GM18519 (cell line): Measurements from ENCODE around the gene CEP19.
A peak's percentile ranks its signal among the peaks of the same experiment; 100 is the strongest.
"Not testable (repeated sequence)": the region's sequence is repeated elsewhere in the genome, so short reads cannot be mapped to it uniquely, and the experiment has no call there.

Experiments
- ATAC-seq: cut with Tn5 transposase; IDR thresholded peaks from one replicate; pipeline ENCODE4 v1.9.1; 2021; ENCODE audit warnings: mild to moderate bottlenecking, moderate library complexity; ENCODE audit not compliant: unreplicated experiment, low FRiP score

Gene CEP19, protein sequence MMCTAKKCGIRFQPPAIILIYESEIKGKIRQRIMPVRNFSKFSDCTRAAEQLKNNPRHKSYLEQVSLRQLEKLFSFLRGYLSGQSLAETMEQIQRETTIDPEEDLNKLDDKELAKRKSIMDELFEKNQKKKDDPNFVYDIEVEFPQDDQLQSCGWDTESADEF

DNA sequence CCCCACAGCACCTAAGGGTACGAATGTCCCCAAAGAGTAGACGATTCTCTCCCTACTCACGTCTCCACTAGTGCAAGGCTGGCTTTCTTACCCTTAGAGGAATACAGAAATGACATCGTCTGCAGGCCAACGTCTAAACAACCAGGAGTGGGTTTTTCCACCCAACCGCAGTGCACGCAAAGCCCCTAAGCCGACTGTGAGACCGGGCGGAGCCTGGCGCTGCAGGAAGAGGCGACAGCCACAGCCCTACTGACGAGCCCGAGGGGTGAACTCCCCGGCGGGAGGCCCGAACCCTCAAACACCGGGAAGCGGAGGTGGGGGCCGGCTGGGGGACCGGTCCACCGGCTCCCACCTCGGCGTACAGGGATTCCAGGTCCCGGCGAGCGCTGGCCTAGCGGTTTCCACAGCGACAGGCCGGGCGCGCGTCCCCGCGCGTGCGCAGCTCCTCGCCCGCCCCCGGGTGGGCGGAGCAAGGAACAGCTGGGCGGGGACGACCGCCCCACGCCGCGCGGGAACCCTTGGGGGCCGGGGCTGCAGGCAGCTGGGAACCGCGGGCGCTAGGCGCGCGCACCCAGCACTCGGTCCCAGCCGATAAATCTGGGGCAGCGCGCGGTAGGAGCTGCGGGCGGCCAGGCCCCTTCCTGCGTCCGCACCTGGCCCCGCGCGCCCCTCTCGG is at the start of gene CEP19, which contains the start of gene PIGX:
TSS of gene CEP19 (minus strand) at position 413 of the 676 bp plus-strand sequence. CDS start 3,593 bp downstream, outside the sequence.
TSS of gene PIGX (plus strand) at position 540 of the 676 bp plus-strand sequence.
- ATAC-seq = peak; percentile 61

DNA sequence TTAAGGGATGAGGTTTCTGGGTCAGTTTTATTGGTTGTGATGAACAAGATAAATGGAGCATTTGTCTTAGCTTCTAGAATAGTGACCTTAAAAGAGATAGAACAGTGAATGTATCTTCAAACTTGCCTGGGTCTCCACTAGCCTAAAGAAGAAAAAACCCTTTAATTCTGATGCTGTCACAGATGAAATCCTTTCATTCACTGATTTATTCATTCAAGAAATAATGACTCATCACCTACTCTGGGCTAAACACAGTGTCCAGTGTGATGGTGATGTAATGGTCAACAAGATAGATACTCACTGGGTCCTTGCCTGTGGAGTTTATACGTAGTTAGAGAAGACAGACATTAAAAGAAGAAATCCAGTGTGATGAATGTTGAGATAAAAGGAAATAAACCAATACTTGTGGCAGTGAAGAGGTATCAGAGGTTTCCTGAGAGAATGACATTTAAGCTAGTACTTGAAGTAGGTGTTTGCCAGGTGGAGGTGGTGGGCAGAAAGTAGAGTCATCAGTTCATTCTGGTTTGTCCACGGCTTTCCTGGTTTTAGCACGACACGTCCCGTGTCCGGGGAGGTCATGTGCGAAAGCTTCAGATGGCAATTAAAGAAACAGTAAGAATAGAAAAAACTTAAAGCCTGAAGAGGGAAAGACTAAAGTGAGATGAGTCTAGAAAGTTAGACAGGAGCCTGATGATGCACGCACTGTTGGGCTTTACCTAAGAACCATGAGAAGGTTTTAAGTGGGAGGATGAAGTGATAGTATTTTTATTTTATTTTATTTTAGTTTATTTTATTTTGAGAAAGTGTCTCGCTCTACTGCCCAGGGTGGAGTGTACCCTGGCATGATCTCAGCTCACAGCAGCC is 46.1 kb upstream of the CEP19 start:
- ATAC-seq = no peak

DNA sequence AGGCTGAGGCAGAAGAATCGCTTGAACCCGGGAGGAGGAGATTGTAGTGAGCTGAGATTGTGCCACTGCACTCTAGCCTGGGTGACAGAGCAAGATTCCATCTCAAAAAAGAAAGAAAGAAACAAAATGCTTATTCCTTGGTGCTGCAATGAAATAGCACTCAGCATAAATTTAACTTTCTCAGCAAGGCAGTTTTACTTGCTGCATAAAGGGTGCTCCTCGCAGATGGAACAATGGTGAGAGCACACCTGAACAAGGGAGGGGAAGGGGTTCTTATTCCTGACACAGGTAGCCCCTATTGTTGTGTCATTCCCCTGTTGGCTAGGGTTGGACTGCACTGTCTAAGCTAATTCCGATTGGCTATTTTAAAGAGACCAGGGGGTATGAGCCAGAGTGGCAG is 44.7 kb upstream of the CEP19 start:
- no peak for ATAC-seq

DNA sequence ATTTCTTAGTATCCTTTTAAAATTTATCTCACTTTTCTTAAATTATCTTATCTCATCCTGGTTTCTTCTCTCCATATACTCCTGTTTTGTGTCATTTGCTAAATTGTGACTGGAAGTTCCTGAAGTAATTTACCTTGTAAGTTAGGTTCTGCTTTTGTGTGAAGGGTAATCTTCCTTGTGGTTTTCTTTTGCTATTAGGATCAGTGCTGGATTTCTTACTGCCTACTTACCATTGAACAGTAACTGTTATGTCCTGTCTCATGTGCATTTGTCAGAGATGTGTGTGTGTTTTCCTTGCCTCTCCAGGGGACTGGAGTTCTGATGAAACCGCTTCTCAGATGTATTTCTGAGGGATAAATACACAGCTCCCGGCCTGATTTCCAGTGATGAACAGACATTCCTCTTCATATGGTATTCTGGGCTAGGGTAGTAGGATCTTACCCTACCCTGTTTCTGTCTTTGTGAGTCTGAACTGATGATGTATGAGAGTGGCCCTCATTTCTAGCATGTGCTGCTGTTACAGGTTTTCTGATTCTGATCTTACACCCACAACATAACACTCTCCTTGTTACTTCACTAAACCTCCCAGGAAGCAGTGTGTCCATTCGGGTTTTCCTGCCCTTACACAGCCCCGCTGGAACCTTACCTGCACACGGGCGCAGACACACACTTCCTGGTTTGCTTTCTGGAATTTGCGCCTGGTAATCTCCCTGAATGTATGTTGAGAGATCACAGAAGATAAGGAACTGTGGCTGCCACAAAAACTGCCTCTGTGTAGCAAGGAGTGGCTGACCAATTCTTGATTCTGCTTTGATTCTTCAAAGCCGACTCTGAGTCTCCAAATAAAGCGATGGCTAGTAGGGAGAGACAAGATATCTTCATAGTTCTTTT is 42.3 kb upstream of the CEP19 start:
- ATAC-seq = no peak

DNA sequence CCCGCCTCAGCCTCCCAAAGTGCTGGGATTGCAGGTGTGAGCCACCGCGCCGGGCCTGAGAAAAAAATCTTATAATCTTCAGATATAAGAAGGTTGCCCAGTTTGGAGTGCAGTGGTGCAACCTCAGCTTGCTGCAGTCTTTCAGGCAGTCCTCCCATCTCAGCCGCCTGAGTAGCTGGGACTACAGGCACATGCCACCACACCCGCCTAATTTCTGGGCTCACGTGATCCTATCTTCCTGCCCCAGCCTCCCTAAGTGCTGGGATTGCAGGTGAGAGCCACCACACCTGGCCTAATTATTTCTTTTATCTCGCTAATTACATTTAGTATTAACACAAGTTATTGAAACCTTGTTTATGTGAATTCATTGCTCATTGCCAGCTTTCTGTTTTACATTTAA is 41.2 kb upstream of the CEP19 start:
- no peak for ATAC-seq

DNA sequence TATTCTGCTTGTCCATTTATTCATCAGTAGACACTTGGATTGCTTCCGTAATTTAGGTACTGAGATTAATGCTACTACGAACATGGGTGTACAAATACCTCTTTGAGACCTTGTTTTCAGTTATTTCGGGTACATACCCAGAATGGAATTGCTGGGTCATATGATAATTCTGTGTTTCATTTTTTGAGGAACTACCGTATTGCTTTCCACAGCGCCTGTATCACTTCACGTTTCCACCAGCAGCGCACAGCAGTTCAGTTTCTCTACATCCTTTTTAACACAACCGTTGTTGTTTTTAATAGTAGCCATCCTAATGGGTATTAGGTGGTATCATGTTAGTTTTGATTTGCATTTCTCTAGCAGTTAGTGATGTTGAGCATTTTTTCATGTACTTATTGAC is 37.1 kb upstream of the CEP19 start:
- no peak for ATAC-seq

DNA sequence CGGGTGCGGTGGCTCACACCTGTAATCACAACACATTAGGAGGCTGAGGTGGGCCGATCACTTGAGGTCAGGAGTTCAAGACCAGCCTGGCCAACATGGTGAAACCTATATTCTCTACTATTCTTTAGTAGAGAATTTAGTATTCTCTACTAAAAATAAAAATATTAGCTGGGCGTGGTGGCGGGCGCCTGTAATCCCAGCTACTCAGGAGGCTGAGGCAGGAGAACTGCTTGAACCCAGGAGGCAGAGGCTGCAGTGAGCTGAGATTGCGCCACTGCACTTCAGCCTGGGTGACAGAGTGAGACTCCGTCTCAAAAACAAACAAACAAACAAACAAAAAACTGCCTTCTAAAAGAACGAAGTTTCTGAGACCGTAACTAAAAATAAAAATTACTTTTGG is 31.5 kb upstream of the CEP19 start:
- ATAC-seq = not testable (repeated sequence)

DNA sequence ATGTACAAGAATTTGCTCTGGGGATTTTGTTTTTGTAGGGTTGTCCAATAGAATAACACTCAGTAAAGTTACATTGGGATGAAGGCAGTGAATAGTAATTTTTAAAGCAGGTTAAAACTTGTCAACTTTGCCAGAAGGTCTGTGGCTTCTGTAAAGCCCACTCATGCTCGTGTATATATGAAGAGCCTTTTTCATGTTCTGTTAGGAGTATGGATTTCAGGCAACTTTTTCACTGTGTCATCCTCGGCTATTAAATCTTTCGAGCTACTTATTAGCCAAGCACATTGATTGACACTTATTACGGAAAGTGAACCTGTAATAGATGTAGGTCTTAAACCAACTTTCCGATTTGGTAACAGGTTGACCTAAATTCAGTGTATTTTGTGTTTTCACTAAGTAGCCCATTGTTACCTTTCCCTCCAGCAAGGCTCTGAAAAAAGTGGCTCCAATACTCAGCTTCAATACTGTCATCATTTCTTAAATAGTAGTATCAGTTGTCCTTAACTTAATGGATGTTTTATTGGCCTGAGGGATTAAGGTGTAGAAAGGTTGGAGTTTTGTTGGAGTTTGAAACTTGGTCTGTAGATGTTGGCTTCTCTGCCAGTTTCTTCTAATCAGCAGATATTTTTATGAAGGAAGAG is 29.3 kb upstream of the CEP19 start:
- no peak for ATAC-seq

DNA sequence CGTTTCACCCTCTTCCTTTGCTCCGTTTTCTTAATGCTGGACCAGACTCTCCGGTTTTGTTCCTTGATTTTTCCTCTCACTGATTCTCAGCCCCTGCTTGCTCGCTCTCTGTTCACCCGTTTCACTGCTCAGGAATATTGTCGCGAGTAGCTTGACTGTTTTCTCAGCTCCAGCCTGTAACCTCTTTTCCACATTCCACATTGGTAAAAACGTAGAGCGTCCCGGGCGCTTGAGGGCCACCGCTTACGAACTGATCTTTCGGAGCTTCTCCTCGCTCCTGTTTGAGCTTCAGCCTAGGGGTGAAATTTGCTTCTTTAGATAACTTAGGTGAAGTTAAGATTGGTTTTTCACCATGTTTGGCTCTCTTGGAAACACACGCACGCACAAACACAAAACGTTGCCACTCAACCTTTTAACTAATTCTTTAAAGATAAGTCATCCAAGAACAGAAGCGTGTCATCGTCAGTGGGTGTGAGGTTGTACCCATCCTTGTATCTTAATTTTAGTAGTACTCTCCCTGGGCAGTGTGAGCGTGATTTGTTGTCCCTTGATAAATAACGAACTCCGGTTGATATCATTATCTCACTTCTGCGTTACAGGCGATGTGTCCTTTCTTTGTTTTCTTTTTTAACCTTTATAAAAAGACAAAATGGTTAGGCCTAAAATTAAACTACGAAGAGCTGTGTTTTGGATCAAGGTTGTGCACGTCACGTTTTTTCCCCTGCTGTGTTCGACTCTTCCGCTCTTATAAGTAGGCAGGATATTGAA is 28.6 kb upstream of the CEP19 start:
- no peak for ATAC-seq

DNA sequence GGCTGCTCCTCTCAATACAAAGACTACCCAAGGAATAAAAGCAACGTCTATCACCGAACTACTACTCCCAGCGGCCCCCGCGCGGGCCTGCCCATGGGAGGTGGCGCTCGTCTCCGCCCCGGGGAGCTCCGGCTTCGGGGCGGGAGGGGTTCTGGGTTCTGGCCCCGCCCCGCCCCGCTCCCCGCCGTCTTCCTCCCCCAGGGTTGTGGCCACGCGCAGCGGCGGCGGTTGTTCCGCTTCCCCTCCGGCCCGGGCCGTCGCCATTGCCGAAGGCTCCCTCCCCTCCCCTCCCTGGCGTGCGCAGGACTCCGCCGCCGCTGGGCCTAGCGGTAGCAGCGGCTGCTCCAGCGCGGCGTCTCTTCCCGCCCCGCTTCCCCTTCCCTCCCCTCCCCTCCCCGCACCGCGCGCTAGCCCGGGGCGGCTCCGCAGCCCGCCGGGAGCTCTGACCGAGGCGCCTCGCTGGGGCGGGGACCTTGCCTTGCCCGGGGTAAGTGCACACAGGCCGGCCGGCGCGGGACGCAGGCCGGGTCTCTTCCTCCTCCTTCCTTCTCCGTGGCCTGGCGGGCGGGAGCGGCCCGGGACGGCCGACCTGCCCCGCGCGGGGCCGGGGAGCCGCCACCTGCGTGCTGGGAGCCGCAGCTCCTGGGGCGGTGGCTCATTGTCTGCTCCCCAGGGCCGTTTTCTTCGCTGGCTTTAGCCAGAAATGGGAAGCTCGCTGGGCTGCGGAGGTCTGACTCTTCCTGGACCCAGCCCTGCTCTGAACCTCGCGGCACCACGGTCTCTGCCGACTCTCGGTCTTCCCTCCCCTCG is 27.8 kb upstream of the CEP19 start, which contains the start of gene PAK2:
TSS of gene PAK2 (plus strand) at position 187 of the 810 bp plus-strand sequence. CDS start 42,790 bp downstream, outside the sequence.
- ATAC-seq = peak; percentile 75

DNA sequence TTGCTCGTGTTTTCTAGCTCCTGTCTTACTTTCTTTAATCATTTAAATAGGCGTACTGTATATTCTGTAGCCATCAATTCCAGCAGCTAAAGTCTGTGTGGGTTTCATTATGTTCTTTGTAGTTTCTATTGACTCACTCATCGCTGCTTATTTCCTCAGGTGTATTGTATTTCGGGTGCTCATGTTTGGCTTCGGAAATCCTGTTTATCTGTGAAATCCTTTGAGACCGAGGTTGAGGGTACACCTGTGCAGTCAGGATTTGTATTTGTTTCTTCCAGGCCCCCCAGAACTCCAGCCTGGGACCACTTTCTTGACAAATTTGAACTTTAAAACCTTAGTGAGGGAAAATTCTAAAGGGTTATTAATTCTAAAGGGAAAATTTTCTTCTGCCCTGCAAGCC is 25.6 kb upstream of the CEP19 start:
- ATAC-seq = no peak

DNA sequence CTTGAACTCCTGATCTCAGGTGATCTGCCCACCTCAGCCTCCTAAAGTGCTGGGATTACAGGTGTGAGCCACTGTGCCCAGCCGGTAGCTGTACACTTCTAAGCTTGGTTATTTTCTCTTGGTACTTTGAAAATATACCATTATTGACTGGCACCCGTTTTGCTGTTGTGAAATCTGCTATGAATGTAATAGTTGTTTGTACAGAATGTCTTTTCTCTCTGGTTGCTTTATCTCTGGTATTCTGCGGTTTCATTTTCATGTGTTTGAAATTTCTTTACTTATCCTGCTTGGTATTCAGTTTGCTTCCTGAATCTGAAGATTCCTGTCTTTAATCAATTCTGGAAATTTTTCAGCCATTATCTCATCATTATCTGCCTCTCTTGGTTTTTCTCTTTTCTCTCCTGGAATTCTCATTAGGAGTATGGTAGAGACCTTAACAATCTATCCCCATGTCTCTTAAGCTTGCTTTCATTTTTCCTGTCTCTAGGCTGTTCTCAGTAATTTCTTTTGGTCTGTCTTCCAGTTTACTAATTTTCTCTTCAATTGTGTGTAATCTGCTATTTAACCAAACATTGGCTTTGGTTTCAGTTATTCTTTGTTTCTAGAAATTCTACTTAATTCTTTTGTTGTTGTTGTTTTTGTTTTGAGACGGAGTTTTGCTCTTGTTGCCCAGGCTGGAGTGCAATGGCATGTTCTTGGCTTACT is 24.8 kb upstream of the CEP19 start:
- ATAC-seq = no peak

DNA sequence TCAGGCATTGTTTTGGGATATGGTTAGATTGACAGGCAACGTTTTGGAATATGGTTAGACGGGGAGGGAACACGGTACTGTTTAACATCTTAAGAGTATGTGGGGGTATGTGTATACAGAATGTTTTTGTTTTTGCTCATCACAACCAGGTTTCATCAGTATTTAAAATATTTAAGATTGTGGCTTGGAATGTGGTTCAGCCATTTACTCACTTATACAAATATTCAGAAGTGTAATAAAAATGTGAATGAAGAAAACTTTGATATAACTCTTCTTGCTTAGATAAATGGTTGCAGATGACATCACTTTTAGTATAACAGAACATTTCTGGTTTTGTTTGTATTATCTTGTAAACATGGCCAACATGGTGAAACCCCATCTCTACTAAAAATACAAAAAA is 23.7 kb upstream of the CEP19 start:
- no peak for ATAC-seq

DNA sequence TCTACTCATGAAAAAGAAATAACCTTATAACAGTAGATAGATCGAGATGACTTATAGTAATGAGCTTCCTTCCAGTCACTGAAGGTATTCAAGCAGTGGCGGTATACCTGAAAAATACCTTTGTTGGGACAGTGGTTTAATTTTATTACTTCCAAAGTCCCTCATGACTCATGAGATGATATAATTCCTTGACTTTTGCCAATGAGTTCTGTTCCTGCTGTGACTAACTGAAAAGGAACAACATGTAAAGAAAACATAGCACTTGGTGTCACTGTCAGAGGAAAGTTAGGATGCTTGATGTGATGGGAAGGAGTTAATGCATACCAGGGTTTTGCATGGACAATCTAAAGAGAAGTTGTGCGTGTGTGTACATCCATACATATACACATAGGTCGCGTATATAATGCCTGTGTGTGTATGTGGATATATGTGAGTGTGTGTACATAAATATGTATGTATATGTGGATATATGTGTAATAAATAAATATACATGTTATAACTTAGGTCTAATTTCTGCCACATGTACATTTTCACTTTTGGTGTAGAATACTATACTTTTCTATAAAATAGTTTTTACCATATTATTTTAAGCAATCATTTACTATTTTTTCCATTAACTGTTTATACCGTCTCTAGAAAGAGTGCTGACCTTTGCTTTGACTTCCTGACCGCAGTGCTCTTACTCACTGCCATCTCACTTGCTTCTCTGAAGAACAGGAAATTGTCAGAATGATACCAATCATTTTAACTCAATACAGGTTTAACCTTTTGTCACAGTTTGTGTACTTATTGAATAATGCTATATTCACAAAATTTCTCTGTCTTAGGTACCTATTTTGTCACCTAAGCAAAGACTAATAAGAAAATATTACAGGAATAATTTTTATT is 15.0 kb upstream of the CEP19 start:
- ATAC-seq = no peak

DNA sequence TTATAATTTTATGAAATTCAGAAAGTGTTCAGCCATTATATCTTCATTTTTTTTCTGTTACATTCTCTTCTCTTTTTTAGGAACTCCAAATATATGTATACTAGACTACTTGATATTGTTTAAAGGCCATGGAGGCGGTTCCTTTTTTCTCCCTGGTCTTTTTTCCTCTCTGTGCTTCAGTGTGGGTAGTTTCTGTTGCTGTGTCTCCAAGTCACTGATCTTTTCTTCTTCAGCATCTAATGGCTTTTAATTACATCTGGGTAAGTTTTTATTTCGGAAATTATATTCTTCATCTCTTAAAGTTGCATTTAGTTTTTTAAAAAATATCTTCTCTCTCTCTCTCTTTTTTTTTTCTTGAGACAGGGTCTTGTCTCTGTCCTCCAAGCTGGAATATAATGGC is 9.0 kb upstream of the CEP19 start:
- no peak for ATAC-seq

DNA sequence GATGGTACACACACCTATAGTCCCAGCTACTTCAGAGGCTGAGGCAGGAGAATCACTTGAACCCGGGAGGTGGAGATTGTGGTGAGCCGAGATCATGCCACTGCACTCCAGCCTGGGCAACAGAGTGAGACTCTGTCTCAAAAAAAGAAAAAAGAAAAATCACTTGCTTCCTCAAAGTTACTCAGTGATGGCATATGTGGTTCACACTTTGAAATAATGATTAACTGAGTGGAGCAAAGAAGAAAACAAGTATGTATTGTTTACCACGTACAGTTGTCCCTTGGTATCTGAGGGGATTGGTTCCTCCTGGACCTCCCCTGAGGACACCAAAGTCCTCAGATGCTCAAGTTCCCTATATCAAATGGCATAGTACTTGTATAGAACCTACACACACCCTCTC is 5.1 kb upstream of the CEP19 start:
- not testable (repeated sequence) for ATAC-seq
